AG10803 (cell line): ENCODE results near the gene CHRNA10.

Experiments
- DNase-seq: peaks from one replicate; pipeline ENCODE4 v3.0.0; 2010; ENCODE audit warnings: low read depth
- H3K4me3 ChIP-seq: 2 replicates; pipeline ENCODE4 v1.5.1; 2011; ENCODE audit warnings: mild to moderate bottlenecking, low read length, control low read depth
- CTCF ChIP-seq: conservative IDR thresholded peaks from 2 replicates; pipeline ENCODE4 v1.5.1; 2011; ENCODE audit warnings: mild to moderate bottlenecking, low read length, control low read depth, inconsistent platforms

CHRNA10 gene

GRCh38 chr11:3616721-3617460 is 54.3 kb downstream of the CHRNA10 start:
- no peak overlapping the region for H3K4me3 ChIP-seq
- no peak for DNase-seq
- no peak for TF ChIP-seq CTCF

GRCh38 chr11:3615998-3616397 is 55.2 kb downstream of the CHRNA10 start:
- TF ChIP-seq CTCF, result no peak
- no peak for DNase-seq

More at GRCh38 chr11:3615998-3616397, 55.2 kb downstream of the CHRNA10 start:
- H3K4me3 ChIP-seq, result no peak overlapping the region
